Ishikawa (cell line): ENCODE data around the gene CCL1.

ENCODE experiments used
- CEBPB ChIP-seq: IDR thresholded peaks from 2 replicates; pipeline ENCODE4 v1.6.1; 2012
- CREB1 ChIP-seq: IDR thresholded peaks from 2 replicates; pipeline ENCODE4 v1.6.1; 2012; ENCODE audit warnings: low read depth
- EGR1 ChIP-seq: IDR thresholded peaks from 2 replicates; pipeline ENCODE4 v1.6.1; 2012
- EP300 ChIP-seq: IDR thresholded peaks from 2 replicates; pipeline ENCODE4 v1.6.1; 2012; ENCODE audit warnings: borderline replicate concordance
- FOXM1 ChIP-seq: IDR thresholded peaks from 2 replicates; pipeline ENCODE4 v1.6.1; 2012; ENCODE audit warnings: low read depth, borderline replicate concordance
- NFIC ChIP-seq: IDR thresholded peaks from 2 replicates; pipeline ENCODE4 v1.6.1; 2012
- RAD21 ChIP-seq: IDR thresholded peaks from 2 replicates; pipeline ENCODE4 v1.6.1; 2012; ENCODE audit warnings: low read depth
- TAF1 ChIP-seq: IDR thresholded peaks from 2 replicates; pipeline ENCODE4 v1.6.1; 2012; ENCODE audit warnings: low read depth, mild to moderate bottlenecking
- TCF12 ChIP-seq: IDR thresholded peaks from 2 replicates; pipeline ENCODE4 v1.6.1; 2012; ENCODE audit warnings: low read depth
- TEAD4 ChIP-seq: IDR thresholded peaks from 2 replicates; pipeline ENCODE4 v1.6.1; 2012
- USF1 ChIP-seq: IDR thresholded peaks from 2 replicates; pipeline ENCODE4 v1.6.1; 2012
- YY1 ChIP-seq: IDR thresholded peaks from 2 replicates; pipeline ENCODE4 v1.6.1; 2012; ENCODE audit warnings: low read depth
- ZBTB7A ChIP-seq: IDR thresholded peaks from 2 replicates; pipeline ENCODE4 v1.6.1; 2012; ENCODE audit warnings: low read depth
- TF ChIP-seq, protein P1 (sequence below): IDR thresholded peaks from 2 replicates; pipeline ENCODE4 v1.6.1; 2012; ENCODE audit warnings: low read depth, mild to moderate bottlenecking
- TF ChIP-seq, protein P2 (sequence below): IDR thresholded peaks from 2 replicates; pipeline ENCODE4 v1.6.1; 2012

The CCL1 gene

DNA sequence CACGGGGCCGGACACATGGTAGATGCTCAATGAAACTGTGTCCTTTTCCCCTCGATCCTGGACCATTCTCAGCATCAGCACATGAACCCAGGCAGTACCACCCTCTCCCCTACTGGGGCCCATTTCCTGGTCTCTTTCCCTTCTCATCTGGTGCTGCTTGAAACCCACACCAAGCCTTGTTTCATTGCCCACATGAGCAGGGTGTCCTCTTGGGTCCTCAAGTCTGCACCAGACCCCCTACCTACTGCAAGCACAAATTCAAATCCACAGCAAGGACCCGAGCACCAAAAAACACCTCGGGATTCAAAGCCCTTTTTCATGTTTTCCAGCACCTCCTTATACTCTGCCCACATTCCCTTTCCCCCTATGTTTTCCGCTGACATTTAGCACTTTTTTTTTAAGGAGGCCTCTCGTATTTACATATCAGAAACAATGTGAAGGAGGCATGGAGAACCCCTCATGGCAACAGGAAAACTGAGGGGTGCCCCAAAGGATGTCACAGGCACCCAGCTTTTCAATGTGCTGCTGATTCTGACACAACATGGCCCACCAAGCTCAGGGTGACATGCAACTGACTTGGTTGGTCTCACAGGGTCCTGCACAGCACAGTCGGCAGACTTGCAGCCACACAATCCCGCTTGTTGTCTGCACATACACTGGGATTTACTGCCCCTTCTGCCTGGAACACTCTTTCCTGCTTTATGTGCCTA is 4.6 kb upstream of the CCL1 start:
- TF ChIP-seq CEBPB, result no peak
- TF ChIP-seq FOXM1, result no peak
- TF ChIP-seq, protein P1, sequence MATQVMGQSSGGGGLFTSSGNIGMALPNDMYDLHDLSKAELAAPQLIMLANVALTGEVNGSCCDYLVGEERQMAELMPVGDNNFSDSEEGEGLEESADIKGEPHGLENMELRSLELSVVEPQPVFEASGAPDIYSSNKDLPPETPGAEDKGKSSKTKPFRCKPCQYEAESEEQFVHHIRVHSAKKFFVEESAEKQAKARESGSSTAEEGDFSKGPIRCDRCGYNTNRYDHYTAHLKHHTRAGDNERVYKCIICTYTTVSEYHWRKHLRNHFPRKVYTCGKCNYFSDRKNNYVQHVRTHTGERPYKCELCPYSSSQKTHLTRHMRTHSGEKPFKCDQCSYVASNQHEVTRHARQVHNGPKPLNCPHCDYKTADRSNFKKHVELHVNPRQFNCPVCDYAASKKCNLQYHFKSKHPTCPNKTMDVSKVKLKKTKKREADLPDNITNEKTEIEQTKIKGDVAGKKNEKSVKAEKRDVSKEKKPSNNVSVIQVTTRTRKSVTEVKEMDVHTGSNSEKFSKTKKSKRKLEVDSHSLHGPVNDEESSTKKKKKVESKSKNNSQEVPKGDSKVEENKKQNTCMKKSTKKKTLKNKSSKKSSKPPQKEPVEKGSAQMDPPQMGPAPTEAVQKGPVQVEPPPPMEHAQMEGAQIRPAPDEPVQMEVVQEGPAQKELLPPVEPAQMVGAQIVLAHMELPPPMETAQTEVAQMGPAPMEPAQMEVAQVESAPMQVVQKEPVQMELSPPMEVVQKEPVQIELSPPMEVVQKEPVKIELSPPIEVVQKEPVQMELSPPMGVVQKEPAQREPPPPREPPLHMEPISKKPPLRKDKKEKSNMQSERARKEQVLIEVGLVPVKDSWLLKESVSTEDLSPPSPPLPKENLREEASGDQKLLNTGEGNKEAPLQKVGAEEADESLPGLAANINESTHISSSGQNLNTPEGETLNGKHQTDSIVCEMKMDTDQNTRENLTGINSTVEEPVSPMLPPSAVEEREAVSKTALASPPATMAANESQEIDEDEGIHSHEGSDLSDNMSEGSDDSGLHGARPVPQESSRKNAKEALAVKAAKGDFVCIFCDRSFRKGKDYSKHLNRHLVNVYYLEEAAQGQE, result no peak
- TF ChIP-seq USF1, result no peak
- no peak for TF ChIP-seq EGR1

- TF ChIP-seq EGR1 (no peak), RAD21 (no peak), ZBTB7A (no peak), TAF1 (no peak), YY1 (no peak), EP300 (no peak), TCF12 (no peak), FOXM1 (no peak), USF1 (no peak), CEBPB (no peak), CREB1 (no peak), TEAD4 (no peak), NFIC (no peak)
- TF ChIP-seq, protein P2, sequence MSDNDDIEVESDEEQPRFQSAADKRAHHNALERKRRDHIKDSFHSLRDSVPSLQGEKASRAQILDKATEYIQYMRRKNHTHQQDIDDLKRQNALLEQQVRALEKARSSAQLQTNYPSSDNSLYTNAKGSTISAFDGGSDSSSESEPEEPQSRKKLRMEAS, result no peak
- TF ChIP-seq, protein P1, result no peak
These were observed 3.6 kb upstream of the CCL1 start for GRCh38 chr17:34366529-34367107.

- no peak for TF ChIP-seq TAF1
These were observed 3.0 kb upstream of the CCL1 start for GRCh38 chr17:34366010-34366409.

DNA sequence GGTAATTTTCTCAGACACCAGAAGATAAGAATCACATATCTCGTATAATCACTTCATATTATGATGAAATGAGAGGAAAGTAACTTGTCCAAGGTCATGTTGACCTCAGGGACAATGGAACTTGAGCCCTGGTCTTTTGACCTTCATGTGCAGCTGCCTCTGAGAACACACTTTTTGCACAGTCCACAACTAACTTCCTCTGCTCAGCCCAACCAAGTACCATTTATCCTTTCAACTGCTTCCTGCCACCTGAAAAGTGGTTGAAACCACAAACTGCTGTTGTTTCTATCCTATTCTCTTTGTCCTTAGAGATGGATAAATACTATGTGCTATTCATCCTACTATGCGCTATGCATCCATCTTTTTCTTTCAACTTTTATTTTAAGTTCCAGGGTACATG is 2.3 kb upstream of the CCL1 start:
- TF ChIP-seq CEBPB, result no peak
- TF ChIP-seq TCF12, result no peak
- TF ChIP-seq USF1, result no peak
- TF ChIP-seq, protein P1, result no peak
- no peak for TF ChIP-seq NFIC
- TF ChIP-seq TAF1, result no peak
- TF ChIP-seq FOXM1, result no peak
- TF ChIP-seq RAD21, result no peak
- TF ChIP-seq TEAD4, result no peak
- TF ChIP-seq CREB1, result no peak
- TF ChIP-seq YY1, result no peak
- TF ChIP-seq EP300, result no peak

- no peak for TF ChIP-seq TCF12
- no peak for TF ChIP-seq EP300
- TF ChIP-seq, protein P2, result no peak
- TF ChIP-seq USF1, result no peak
- no peak for TF ChIP-seq TAF1
- TF ChIP-seq YY1, result no peak
- TF ChIP-seq EGR1, result no peak
- TF ChIP-seq, protein P1, result no peak
- no peak for TF ChIP-seq RAD21
- TF ChIP-seq TEAD4, result no peak
- no peak for TF ChIP-seq ZBTB7A
- TF ChIP-seq FOXM1, result no peak
- no peak for TF ChIP-seq CEBPB
- TF ChIP-seq CREB1, result no peak
These were observed 1.7 kb upstream of the CCL1 start for GRCh38 chr17:34364751-34365150.
